ENCODE data around the gene GLYAT.

The GLYAT gene

GRCh38 chr11:58773337-58773736, 41.6 kb upstream of the GLYAT start:
- TF ChIP-seq, protein P1, sequence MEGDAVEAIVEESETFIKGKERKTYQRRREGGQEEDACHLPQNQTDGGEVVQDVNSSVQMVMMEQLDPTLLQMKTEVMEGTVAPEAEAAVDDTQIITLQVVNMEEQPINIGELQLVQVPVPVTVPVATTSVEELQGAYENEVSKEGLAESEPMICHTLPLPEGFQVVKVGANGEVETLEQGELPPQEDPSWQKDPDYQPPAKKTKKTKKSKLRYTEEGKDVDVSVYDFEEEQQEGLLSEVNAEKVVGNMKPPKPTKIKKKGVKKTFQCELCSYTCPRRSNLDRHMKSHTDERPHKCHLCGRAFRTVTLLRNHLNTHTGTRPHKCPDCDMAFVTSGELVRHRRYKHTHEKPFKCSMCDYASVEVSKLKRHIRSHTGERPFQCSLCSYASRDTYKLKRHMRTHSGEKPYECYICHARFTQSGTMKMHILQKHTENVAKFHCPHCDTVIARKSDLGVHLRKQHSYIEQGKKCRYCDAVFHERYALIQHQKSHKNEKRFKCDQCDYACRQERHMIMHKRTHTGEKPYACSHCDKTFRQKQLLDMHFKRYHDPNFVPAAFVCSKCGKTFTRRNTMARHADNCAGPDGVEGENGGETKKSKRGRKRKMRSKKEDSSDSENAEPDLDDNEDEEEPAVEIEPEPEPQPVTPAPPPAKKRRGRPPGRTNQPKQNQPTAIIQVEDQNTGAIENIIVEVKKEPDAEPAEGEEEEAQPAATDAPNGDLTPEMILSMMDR (IDR thresholded peaks at IDR 0.05; ENCODE audit: low read depth, low read length, missing control alignments) = no peak
- no peak overlapping the region for H3K4me3 ChIP-seq (ENCODE audit: low read depth, low read length)
- in situ Hi-C loops (cut with HindIII; ENCODE audit: low sequenced_read_pairs) = no loop called here
- no peak for DNase-seq (ENCODE audit: low read depth)

DNA sequence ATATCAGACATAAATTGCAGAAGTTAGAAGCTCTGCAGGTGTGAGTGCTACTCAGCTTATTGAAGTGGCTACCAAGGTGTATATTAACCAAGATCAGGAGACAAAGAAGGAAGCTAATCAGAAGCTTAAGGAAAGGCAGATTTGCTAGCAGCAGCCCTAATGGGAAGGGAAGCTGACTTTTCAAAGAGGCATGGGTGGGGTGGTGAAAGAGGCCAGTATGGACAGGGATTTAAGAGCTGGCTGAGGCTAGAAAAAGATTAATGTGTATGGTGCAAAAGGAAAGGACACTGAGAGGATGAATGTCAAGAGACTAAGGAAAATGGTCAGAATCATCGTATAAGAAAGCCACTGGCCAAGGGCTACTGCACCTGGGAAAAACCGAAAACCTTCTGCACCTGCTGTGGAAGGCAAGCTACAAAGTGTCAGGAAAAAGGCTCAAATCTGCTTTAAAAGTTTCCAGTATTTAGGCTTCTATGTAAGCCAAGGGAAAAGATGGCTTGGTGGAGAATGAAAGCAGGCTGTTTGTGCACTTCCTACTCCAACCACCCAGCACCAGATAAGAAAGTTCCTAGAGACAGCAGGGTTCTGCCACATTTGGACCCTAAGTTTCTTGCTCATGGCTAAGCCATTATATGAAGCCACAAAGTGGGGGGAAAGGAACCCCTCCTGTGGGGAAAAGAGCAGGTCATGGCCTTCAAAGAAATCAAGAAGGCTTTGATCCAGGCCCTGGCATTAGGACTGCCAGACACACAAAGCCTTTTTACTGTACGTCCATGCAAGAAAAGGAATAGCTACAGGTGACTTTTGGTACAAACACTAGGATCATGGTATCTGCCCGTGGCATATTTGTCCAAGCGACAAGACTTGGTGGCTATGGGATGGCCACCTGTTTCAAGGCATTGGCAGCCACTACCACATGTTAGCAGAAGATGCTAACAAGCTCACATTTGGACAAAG, 40.9 kb upstream of the GLYAT start:
- no peak for DNase-seq (ENCODE audit: low read depth)
- TF ChIP-seq, protein P1 (IDR thresholded peaks at IDR 0.05; ENCODE audit: low read depth, low read length, missing control alignments) = no peak
- in situ Hi-C loops (cut with HindIII; ENCODE audit: low sequenced_read_pairs) = no loop called here
- H3K4me3 ChIP-seq (ENCODE audit: low read depth, low read length) = no peak overlapping the region

GRCh38 chr11:58771458-58771855, 39.7 kb upstream of the GLYAT start:
- in situ Hi-C loops (cut with HindIII; ENCODE audit: low sequenced_read_pairs) = no loop called here
- TF ChIP-seq, protein P1 (IDR thresholded peaks at IDR 0.05; ENCODE audit: low read depth, low read length, missing control alignments) = no peak
- no peak overlapping the region for H3K4me3 ChIP-seq (ENCODE audit: low read depth, low read length)
- DNase-seq (ENCODE audit: low read depth) = no peak

DNA sequence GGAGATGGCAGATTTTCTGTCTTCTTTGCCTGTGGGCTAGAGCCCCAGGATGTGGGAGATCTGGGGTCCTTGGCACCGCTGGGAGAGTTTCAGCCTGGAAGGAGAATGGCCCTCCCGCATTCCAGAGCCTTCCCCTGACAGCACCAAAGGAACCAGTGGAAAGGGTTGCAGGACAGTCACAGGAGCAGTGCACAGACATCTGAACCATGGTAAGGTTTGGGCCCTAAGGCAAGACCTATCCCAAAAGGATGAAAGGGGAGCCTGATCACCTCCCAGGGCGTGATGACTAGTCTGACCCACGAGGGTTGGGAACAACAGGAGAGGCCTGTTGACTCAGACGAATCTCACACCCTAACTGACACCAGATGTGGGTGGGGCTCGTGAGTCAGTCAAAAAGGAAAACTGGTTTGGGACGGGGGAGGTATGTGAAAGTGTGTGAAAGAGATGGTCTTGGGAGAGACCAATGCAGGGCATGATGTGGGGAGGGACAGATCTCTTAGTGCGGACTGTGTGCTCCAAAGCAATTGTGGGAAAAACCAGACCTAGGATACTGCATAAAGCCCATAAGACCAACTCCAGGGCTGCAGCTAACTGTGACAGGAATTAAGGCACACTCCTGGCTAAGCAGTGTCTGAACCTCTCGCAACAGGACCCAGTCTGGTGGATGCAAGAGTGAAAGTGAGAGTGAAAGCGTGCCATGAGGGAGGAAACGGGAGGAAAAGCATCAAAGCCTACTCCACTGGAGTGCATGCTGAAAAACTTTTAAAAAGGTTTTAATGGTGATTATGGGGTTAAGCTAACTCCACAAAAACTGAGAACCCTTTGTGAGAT, 39.1 kb upstream of the GLYAT start:
- TF ChIP-seq, protein P1 (IDR thresholded peaks at IDR 0.05; ENCODE audit: low read depth, low read length, missing control alignments) = no peak
- DNase-seq (ENCODE audit: low read depth) = no peak
- no peak overlapping the region for H3K4me3 ChIP-seq (ENCODE audit: low read depth, low read length)
- in situ Hi-C loops (cut with HindIII; ENCODE audit: low sequenced_read_pairs) = no loop called here

DNA sequence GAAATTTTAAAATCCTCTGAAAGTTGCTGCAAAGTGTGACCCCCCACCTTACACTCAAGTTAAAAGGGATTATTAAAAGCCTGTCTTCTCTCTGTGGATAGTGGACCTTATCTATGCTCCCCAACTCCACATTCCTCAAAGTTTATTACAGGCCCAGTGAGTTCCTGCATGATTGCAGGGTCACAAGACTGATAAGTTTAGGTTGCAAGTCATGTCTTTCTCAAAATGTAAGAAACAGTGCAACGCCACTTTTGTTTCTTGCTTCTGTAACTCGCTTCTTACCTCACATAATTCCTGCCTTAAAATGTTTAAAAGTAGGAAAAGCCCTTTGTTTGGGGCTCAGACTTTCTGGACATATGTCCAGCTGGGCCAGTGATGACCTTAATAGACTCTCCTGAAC, 38.4 kb upstream of the GLYAT start:
- DNase-seq (ENCODE audit: low read depth) = no peak
- no peak overlapping the region for H3K4me3 ChIP-seq (ENCODE audit: low read depth, low read length)
- in situ Hi-C loops (cut with HindIII; ENCODE audit: low sequenced_read_pairs) = no loop called here
- TF ChIP-seq, protein P1 (IDR thresholded peaks at IDR 0.05; ENCODE audit: low read depth, low read length, missing control alignments) = no peak

- in situ Hi-C loops (cut with HindIII; ENCODE audit: low sequenced_read_pairs) = no loop called here
- DNase-seq (ENCODE audit: low read depth) = no peak
- TF ChIP-seq, protein P1 (IDR thresholded peaks at IDR 0.05; ENCODE audit: low read depth, low read length, missing control alignments) = no peak
- H3K4me3 ChIP-seq (ENCODE audit: low read depth, low read length) = no peak overlapping the region
These were observed 37.6 kb upstream of the GLYAT start for GRCh38 chr11:58769308-58769707.
